ENCODE results near the gene PCDHGC5.

Gene PCDHGC5

GRCh38 chr5:141515946-141516671 lies 27.2 kb downstream of the PCDHGC5 start:
- no peak overlapping the region for H3K4me2 ChIP-seq (ENCODE audit: low read length)
- H3K9me3 ChIP-seq (replicated peaks; ENCODE audit: low read length) = no peaks in the 10 kb centered on the region
- H3K36me3 ChIP-seq (ENCODE audit: insufficient read depth, low read length) = peaks cover 15% of the 10 kb centered on the region
- peak overlapping the region; percentile 66 for H3K9ac ChIP-seq (ENCODE audit: low read depth, low read length)
- H3K27me3 ChIP-seq (ENCODE audit: control insufficient read depth, insufficient read depth, low read length) = no peaks in the 10 kb centered on the region
- H3K4me3 ChIP-seq (ENCODE audit: low read length) = no peak overlapping the region
- peaks cover 92% of the 10 kb centered on the region for H3K4me1 ChIP-seq (ENCODE audit: control insufficient read depth, insufficient read depth, low read length)

GRCh38 chr5:141516672-141517025 lies 27.8 kb downstream of the PCDHGC5 start:
- Histone ChIP-seq H3K4me2 (ENCODE audit: low read length) (no peak overlapping the region), H3K9me3 (replicated peaks; ENCODE audit: low read length) (no peaks in the 10 kb centered on the region), H3K36me3 (ENCODE audit: insufficient read depth, low read length) (peaks cover 9% of the 10 kb centered on the region), H3K4me3 (ENCODE audit: low read length) (no peak overlapping the region), H3K27me3 (ENCODE audit: control insufficient read depth, insufficient read depth, low read length) (no peaks in the 10 kb centered on the region), H3K4me1 (ENCODE audit: control insufficient read depth, insufficient read depth, low read length) (peaks cover 96% of the 10 kb centered on the region), H3K9ac (ENCODE audit: low read depth, low read length) (peak overlapping the region; percentile 66)

DNA sequence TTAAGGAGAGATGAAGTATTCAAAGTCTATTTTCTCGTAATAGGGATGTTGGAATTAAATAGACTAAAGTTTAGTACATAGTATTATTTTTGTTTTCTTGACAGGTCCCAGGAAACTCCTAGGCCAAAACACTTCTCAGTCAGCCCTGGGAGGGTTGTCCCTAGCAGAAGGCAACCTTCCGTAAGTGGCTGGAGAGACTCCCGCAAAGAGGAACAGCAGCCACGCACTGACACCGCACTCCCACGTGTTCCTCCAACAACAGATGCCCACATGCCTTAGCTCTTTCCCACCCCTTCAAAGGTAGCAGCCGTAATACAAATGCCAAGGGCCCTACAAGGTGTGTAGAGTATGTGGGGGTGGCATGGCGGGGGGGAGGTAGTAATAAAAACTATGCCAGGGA lies 28.4 kb downstream of the PCDHGC5 start:
- peaks cover 3% of the 10 kb centered on the region for H3K36me3 ChIP-seq (ENCODE audit: insufficient read depth, low read length)
- peaks cover 98% of the 10 kb centered on the region for H3K4me1 ChIP-seq (ENCODE audit: control insufficient read depth, insufficient read depth, low read length)

GRCh38 chr5:141517880-141518617 lies 29.2 kb downstream of the PCDHGC5 start:
- peaks cover 98% of the 10 kb centered on the region for H3K4me1 ChIP-seq (ENCODE audit: control insufficient read depth, insufficient read depth, low read length)
- H3K36me3 ChIP-seq (ENCODE audit: insufficient read depth, low read length) = peaks cover 5% of the 10 kb centered on the region
- H3K4me3 ChIP-seq (ENCODE audit: low read length) = no peak overlapping the region
- peak overlapping the region; percentile 31 for H3K4me2 ChIP-seq (ENCODE audit: low read length)
- H3K9ac ChIP-seq (ENCODE audit: low read depth, low read length) = peak overlapping the region; percentile 67
- no peaks in the 10 kb centered on the region for H3K9me3 ChIP-seq (replicated peaks; ENCODE audit: low read length)
- no peaks in the 10 kb centered on the region for H3K27me3 ChIP-seq (ENCODE audit: control insufficient read depth, insufficient read depth, low read length)

More for the DNA sequence above, 28.4 kb downstream of the PCDHGC5 start:
- Histone ChIP-seq H3K9me3 (replicated peaks; ENCODE audit: low read length) (no peaks in the 10 kb centered on the region), H3K9ac (ENCODE audit: low read depth, low read length) (peak overlapping the region; percentile 66), H3K27me3 (ENCODE audit: control insufficient read depth, insufficient read depth, low read length) (no peaks in the 10 kb centered on the region), H3K4me2 (ENCODE audit: low read length) (no peak overlapping the region), H3K4me3 (ENCODE audit: low read length) (no peak overlapping the region)

GRCh38 chr5:141518618-141519015 lies 29.7 kb downstream of the PCDHGC5 start:
- Histone ChIP-seq H3K4me2 (ENCODE audit: low read length) (peak overlapping the region; percentile 31), H3K4me1 (ENCODE audit: control insufficient read depth, insufficient read depth, low read length) (peaks cover 94% of the 10 kb centered on the region), H3K9ac (ENCODE audit: low read depth, low read length) (peak overlapping the region; percentile 67), H3K4me3 (ENCODE audit: low read length) (no peak overlapping the region), H3K36me3 (ENCODE audit: insufficient read depth, low read length) (peaks cover 10% of the 10 kb centered on the region), H3K27me3 (ENCODE audit: control insufficient read depth, insufficient read depth, low read length) (no peaks in the 10 kb centered on the region), H3K9me3 (replicated peaks; ENCODE audit: low read length) (no peaks in the 10 kb centered on the region)

- Histone ChIP-seq H3K27me3 (ENCODE audit: control insufficient read depth, insufficient read depth, low read length) (no peaks in the 10 kb centered on the region), H3K4me1 (ENCODE audit: control insufficient read depth, insufficient read depth, low read length) (peaks cover 92% of the 10 kb centered on the region), H3K9ac (ENCODE audit: low read depth, low read length) (no peak overlapping the region), H3K9me3 (replicated peaks; ENCODE audit: low read length) (no peaks in the 10 kb centered on the region), H3K36me3 (ENCODE audit: insufficient read depth, low read length) (peaks cover 10% of the 10 kb centered on the region), H3K4me3 (ENCODE audit: low read length) (no peak overlapping the region), H3K4me2 (ENCODE audit: low read length) (no peak overlapping the region)
These were observed 31.0 kb downstream of the PCDHGC5 start for GRCh38 chr5:141519605-141520565.

GRCh38 chr5:141521244-141521781 lies 32.4 kb downstream of the PCDHGC5 start:
- no peak overlapping the region for H3K4me3 ChIP-seq (ENCODE audit: low read length)
- peaks cover 14% of the 10 kb centered on the region for H3K36me3 ChIP-seq (ENCODE audit: insufficient read depth, low read length)
- H3K4me2 ChIP-seq (ENCODE audit: low read length) = peak overlapping the region; percentile 57
- H3K9ac ChIP-seq (ENCODE audit: low read depth, low read length) = peak overlapping the region; percentile 69
- H3K4me1 ChIP-seq (ENCODE audit: control insufficient read depth, insufficient read depth, low read length) = peaks cover 90% of the 10 kb centered on the region
- H3K9me3 ChIP-seq (replicated peaks; ENCODE audit: low read length) = no peaks in the 10 kb centered on the region
- H3K27me3 ChIP-seq (ENCODE audit: control insufficient read depth, insufficient read depth, low read length) = no peaks in the 10 kb centered on the region

DNA sequence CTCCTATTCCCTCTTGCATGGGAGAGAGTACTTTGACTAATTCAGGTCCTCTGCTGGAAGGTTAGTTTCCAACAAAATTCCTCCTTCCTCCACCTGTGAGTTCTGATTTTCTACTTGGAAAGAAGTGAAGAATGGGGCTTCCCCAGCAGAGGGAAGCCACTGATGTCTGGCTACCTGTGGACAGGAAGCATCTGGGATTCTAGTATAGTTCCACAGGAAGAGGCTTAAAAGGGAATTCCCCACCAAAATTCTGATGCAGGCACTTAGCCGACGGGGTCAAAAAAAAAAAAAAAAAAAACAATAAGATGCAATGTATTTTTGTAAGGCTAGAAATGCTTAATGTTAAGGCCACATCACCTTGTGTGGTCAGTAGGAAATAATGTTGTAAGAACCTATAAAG lies 33.4 kb downstream of the PCDHGC5 start:
- H3K4me1 ChIP-seq (ENCODE audit: control insufficient read depth, insufficient read depth, low read length) = peaks cover 80% of the 10 kb centered on the region
- peaks cover 15% of the 10 kb centered on the region for H3K36me3 ChIP-seq (ENCODE audit: insufficient read depth, low read length)
- no peaks in the 10 kb centered on the region for H3K27me3 ChIP-seq (ENCODE audit: control insufficient read depth, insufficient read depth, low read length)
- H3K4me2 ChIP-seq (ENCODE audit: low read length) = no peak overlapping the region
- H3K9me3 ChIP-seq (replicated peaks; ENCODE audit: low read length) = no peaks in the 10 kb centered on the region
- peak overlapping the region; percentile 69 for H3K9ac ChIP-seq (ENCODE audit: low read depth, low read length)
- H3K4me3 ChIP-seq (ENCODE audit: low read length) = no peak overlapping the region

DNA sequence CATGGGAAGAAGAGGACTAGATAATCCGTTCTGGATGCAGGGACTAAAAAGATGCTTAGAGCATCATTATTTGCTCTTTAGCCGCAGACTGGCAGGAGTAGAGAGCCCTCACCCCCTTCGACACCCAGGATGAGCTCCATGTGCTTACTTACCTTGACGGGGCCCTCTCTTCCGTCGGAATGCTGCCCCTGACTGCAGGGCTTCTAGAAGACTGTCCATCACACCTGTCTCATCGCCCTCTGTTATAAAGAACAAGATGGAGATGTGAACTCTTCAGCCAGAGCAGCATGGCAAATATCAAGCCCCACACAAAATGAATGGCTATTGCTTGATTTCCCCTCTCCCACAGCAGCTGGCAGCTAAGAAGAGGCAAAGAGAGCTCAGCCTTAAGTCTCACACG lies 35.1 kb downstream of the PCDHGC5 start:
- Histone ChIP-seq H3K4me2 (ENCODE audit: low read length) (peak overlapping the region; percentile 25), H3K4me1 (ENCODE audit: control insufficient read depth, insufficient read depth, low read length) (peaks cover 72% of the 10 kb centered on the region), H3K27me3 (ENCODE audit: control insufficient read depth, insufficient read depth, low read length) (no peaks in the 10 kb centered on the region), H3K9ac (ENCODE audit: low read depth, low read length) (peak overlapping the region; percentile 28), H3K4me3 (ENCODE audit: low read length) (no peak overlapping the region), H3K9me3 (replicated peaks; ENCODE audit: low read length) (no peaks in the 10 kb centered on the region), H3K36me3 (ENCODE audit: insufficient read depth, low read length) (peaks cover 22% of the 10 kb centered on the region)

- Histone ChIP-seq H3K9me3 (replicated peaks; ENCODE audit: low read length) (no peaks in the 10 kb centered on the region), H3K9ac (ENCODE audit: low read depth, low read length) (peak overlapping the region; percentile 28), H3K4me1 (ENCODE audit: control insufficient read depth, insufficient read depth, low read length) (peaks cover 72% of the 10 kb centered on the region), H3K4me3 (ENCODE audit: low read length) (no peak overlapping the region), H3K36me3 (ENCODE audit: insufficient read depth, low read length) (peaks cover 22% of the 10 kb centered on the region), H3K27me3 (ENCODE audit: control insufficient read depth, insufficient read depth, low read length) (no peaks in the 10 kb centered on the region), H3K4me2 (ENCODE audit: low read length) (peak overlapping the region; percentile 39)
These were observed 36.0 kb downstream of the PCDHGC5 start for GRCh38 chr5:141524604-141525597.
